GM23248 (cell line): ENCODE measurements around the gene ZNF358. TPM values are rescaled to one million over a fixed set of nuclear protein-coding genes. Genes with fewer than 3 reads are reported as not detected.

Experiments
- DNase-seq: peaks from one replicate; pipeline ENCODE4 v3.0.0-alpha.2; 2015
- H2AFZ ChIP-seq: fragments of 200-600 bp; sonication (generic); 2 replicates; pipeline ENCODE4 v1.6.1; 2016; ENCODE audit warnings: antibody characterized with exemption
- H3F3A ChIP-seq: fragments of 200-600 bp; sonication (generic); 2 replicates; pipeline ENCODE4 v1.6.1; 2016; ENCODE audit warnings: mild to moderate bottlenecking, antibody characterized with exemption, mixed run types; ENCODE audit not compliant: insufficient read depth
- H3K27ac ChIP-seq: fragments of 200-600 bp; sonication (generic); 2 replicates; pipeline ENCODE4 v1.5.1; 2016; ENCODE audit warnings: mild to moderate bottlenecking
- H3K27me3 ChIP-seq: fragments of 200-600 bp; sonication (generic); replicated peaks from 2 replicates; pipeline ENCODE4 v1.6.1; 2016; ENCODE audit warnings: mild to moderate bottlenecking; ENCODE audit not compliant: insufficient read depth
- H3K36me3 ChIP-seq: fragments of 200-600 bp; sonication (generic); 2 replicates; pipeline ENCODE4 v1.6.1; 2016; ENCODE audit warnings: low read depth, mild to moderate bottlenecking
- H3K4me1 ChIP-seq: fragments of 200-600 bp; sonication (generic); 2 replicates; pipeline ENCODE4 v1.6.1; 2016; ENCODE audit warnings: mild to moderate bottlenecking; ENCODE audit not compliant: insufficient read depth
- H3K4me2 ChIP-seq: fragments of 200-600 bp; sonication (generic); one replicate; pipeline ENCODE4 v1.6.1; 2016; ENCODE audit warnings: mild to moderate bottlenecking; ENCODE audit not compliant: unreplicated experiment
- H3K4me3 ChIP-seq: fragments of 200-600 bp; sonication (generic); 2 replicates; pipeline ENCODE4 v1.5.1; 2016; ENCODE audit warnings: mild to moderate bottlenecking
- H3K79me2 ChIP-seq: fragments of 200-600 bp; sonication (generic); 2 replicates; pipeline ENCODE4 v1.6.1; 2016; ENCODE audit warnings: mild to moderate bottlenecking; ENCODE audit not compliant: insufficient read depth
- H3K9ac ChIP-seq: fragments of 200-600 bp; sonication (generic); 2 replicates; pipeline ENCODE4 v1.6.1; 2016; ENCODE audit warnings: mild to moderate bottlenecking
- H3K9me2 ChIP-seq: fragments of 200-600 bp; sonication (generic); 2 replicates; pipeline ENCODE4 v1.6.1; 2016; ENCODE audit warnings: mixed run types, mild to moderate bottlenecking, moderate library complexity; ENCODE audit not compliant: insufficient read depth
- H3K9me3 ChIP-seq: fragments of 200-600 bp; sonication (generic); one replicate; pipeline ENCODE4 v1.6.1; 2017; ENCODE audit warnings: low read depth
- H4K20me1 ChIP-seq: fragments of 200-600 bp; sonication (generic); 2 replicates; pipeline ENCODE4 v1.6.0; 2016; ENCODE audit not compliant: insufficient read depth
- EZH2 ChIP-seq: fragments of 200-600 bp; sonication (generic); IDR thresholded peaks from 2 replicates; pipeline ENCODE4 v1.6.1; 2018; ENCODE audit warnings: antibody characterized with exemption, mild to moderate bottlenecking; ENCODE audit not compliant: insufficient read depth, poor library complexity, severe bottlenecking
- EZH2phosphoT487 ChIP-seq: fragments of 200-600 bp; sonication (generic); IDR thresholded peaks from 2 replicates; pipeline ENCODE4 v1.6.1; 2018; ENCODE audit warnings: antibody characterized with exemption, moderate library complexity, mild to moderate bottlenecking, low read depth; ENCODE audit not compliant: insufficient read depth
- WGBS, 2 experiments: methylation state at CpG; one replicate each; pipeline ENCODE4 v1.1.6; 2015 to 2017; ENCODE audit warnings: low lambda C conversion rate in 2 of 2, low coverage in 1 of 2; ENCODE audit errors: missing lambda C conversion rate in 2 of 2; 5-methylcytosine and 5-hydroxymethylcytosine counted together
- in situ Hi-C: fragments of 300-500 bp; cut with MboI; formaldehyde crosslinking; loops from 2 replicates; pipeline ENCODE4 v1.15.0; 2020
- polyA plus RNA-seq: library from polyadenylated mRNA; unstranded; fragments of >200 nt; fragmentation: Nextera tagmentation; extraction: Ambion mirVana; gene quantifications from 2 replicates; pipeline ENCODE4 v1.2.1, GENCODE V29; 2016
- total RNA-seq: library from RNA; depleted of rRNA; stranded (reverse); fragments of >200 nt; shearing (Covaris generic); gene quantifications from 2 replicates; pipeline ENCODE4 v1.2.3, GENCODE V29; 2014

The ZNF358 gene
- total and polyA plus RNA-seq, 2 experiments from 2014 or later: 12.0 to 56.3 TPM

DNA sequence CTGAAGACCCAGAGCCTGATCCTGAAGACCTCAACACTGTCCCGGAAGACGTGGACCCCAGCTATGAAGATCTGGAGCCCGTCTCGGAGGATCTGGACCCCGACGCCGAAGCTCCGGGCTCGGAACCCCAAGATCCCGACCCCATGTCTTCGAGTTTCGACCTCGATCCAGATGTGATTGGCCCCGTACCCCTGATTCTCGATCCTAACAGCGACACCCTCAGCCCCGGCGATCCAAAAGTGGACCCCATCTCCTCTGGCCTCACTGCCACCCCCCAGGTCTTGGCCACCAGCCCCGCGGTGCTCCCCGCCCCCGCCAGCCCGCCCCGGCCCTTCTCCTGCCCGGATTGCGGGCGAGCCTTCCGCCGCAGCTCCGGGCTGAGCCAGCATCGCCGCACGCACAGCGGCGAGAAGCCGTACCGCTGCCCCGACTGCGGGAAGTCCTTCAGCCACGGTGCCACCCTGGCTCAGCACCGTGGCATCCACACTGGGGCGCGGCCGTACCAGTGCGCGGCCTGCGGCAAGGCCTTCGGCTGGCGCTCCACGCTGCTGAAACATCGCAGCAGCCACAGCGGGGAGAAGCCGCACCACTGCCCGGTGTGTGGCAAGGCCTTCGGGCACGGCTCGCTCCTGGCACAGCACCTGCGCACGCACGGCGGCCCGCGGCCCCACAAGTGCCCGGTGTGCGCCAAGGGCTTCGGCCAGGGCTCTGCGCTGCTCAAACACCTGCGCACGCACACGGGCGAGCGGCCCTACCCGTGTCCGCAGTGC lies 3.6 kb downstream of the ZNF358 start:
- H3K4me3 ChIP-seq: no peak overlapping the region
- H3K4me1 ChIP-seq: peaks cover 14% of the 10 kb centered on the region
- no peaks in the 10 kb centered on the region; the same call in 1 of the 2 replicates for H3F3A ChIP-seq
- no peaks in the 10 kb centered on the region for H3K27me3 ChIP-seq
- no peak for DNase-seq
- H3K9ac ChIP-seq: no peak overlapping the region
- no peaks in the 10 kb centered on the region for H4K20me1 ChIP-seq
- in situ Hi-C loops: no loop called here
- TF ChIP-seq EZH2phosphoT487 (no peak), EZH2 (no peak)
- no peaks in the 10 kb centered on the region for H3K36me3 ChIP-seq
- H3K4me2 ChIP-seq: no peak overlapping the region
- H3K9me2 ChIP-seq: no peaks in the 10 kb centered on the region
- 97% methylated on average over 41 to 70 of the region's 74 CpGs for WGBS, 2 experiments
- peaks cover 27% of the 10 kb centered on the region for H3K79me2 ChIP-seq
- no peaks in the 10 kb centered on the region for H3K9me3 ChIP-seq
- no peak overlapping the region for H2AFZ ChIP-seq
- no peak overlapping the region for H3K27ac ChIP-seq

- no peak for TF ChIP-seq EZH2phosphoT487
- no peak overlapping the region for H3K4me3 ChIP-seq
- no peaks in the 10 kb centered on the region for H3K27me3 ChIP-seq
- in situ Hi-C loops: no loop called here
- no peak overlapping the region for H2AFZ ChIP-seq
- H3K27ac ChIP-seq: no peak overlapping the region
- no peak overlapping the region for H3K4me2 ChIP-seq
- no peaks in the 10 kb centered on the region for H3K9me2 ChIP-seq
- H3F3A ChIP-seq: no peaks in the 10 kb centered on the region; the same call in 1 of the 2 replicates
- H3K4me1 ChIP-seq: peaks cover 12% of the 10 kb centered on the region
- no peaks in the 10 kb centered on the region for H3K9me3 ChIP-seq
- no peak for DNase-seq
- H4K20me1 ChIP-seq: no peaks in the 10 kb centered on the region
- WGBS, 2 experiments: 79 to 89% methylated on average over 40 to 51 of the region's 51 CpGs
- no peaks in the 10 kb centered on the region for H3K36me3 ChIP-seq
- H3K9ac ChIP-seq: no peak overlapping the region
- peaks cover 29% of the 10 kb centered on the region for H3K79me2 ChIP-seq
These were observed 4.5 kb downstream of the ZNF358 start for GRCh38 chr19:7520131-7521051.

- Histone ChIP-seq H3K9ac (peak overlapping the region; percentile 67), H3K27ac (no peak overlapping the region), H3K9me2 (no peaks in the 10 kb centered on the region), H4K20me1 (no peaks in the 10 kb centered on the region), H3K27me3 (no peaks in the 10 kb centered on the region), H3F3A (no peaks in the 10 kb centered on the region; the same call in 1 of the 2 replicates), H3K4me2 (peak overlapping the region; percentile 81), H3K79me2 (peaks cover 29% of the 10 kb centered on the region), H3K9me3 (no peaks in the 10 kb centered on the region), H3K4me1 (peaks cover 8% of the 10 kb centered on the region), H2AFZ (peak overlapping the region; percentile 79), H3K4me3 (peak overlapping the region; percentile 77), H3K36me3 (no peaks in the 10 kb centered on the region)
- in situ Hi-C loops: no loop called here
- WGBS, 2 experiments: 37 to 46% methylated on average over 10 of the region's 10 CpGs
- DNase-seq: no peak
- no peak for TF ChIP-seq EZH2
- no peak for TF ChIP-seq EZH2phosphoT487
These were observed 5.7 kb downstream of the ZNF358 start for GRCh38 chr19:7521551-7522071.
